Left ventricle myocardium inferior (tissue), 1 donor: ENCODE results near the gene HELZ2. TPM values are rescaled to one million over a fixed set of nuclear protein-coding genes. Genes with fewer than 3 reads are reported as not detected.

ENCODE experiments used
- DNase-seq: peaks from one replicate; pipeline ENCODE4 v3.0.0-alpha.2; 2020
- H3K27ac ChIP-seq: fragments of 200-600 bp; replicated peaks from 2 replicates; pipeline ENCODE4 v1.8.0; 2021
- H3K27me3 ChIP-seq: fragments of 200-600 bp; 2 replicates; pipeline ENCODE4 v1.8.0; 2021; ENCODE audit warnings: low read depth
- H3K36me3 ChIP-seq: fragments of 200-600 bp; 2 replicates; pipeline ENCODE4 v1.8.0; 2021
- H3K4me1 ChIP-seq: fragments of 200-600 bp; 2 replicates; pipeline ENCODE4 v1.8.0; 2021
- H3K4me3 ChIP-seq: fragments of 200-600 bp; 2 replicates; pipeline ENCODE4 v1.8.0; 2021; ENCODE audit warnings: mild to moderate bottlenecking, moderate library complexity
- H3K9me3 ChIP-seq: fragments of 200-600 bp; replicated peaks from 2 replicates; pipeline ENCODE4 v1.8.0; 2021
- intact Hi-C: fragments of 100-400 bp; cut with micrococcal nuclease; formaldehyde crosslinking; loops from one replicate; pipeline ENCODE4 v1.11.0; 2022
- total RNA-seq: library from RNA; stranded (reverse); fragmentation: NEBNext Ultra II Directional; extraction: Animal tissue kit (Norgen Biotek cat#: 25700); gene quantifications from one replicate; pipeline ENCODE4 v1.2.1, GENCODE V29; 2021
- TF ChIP-seq, protein P1 (sequence below): fragments of 200-600 bp; IDR thresholded peaks from 2 replicates; pipeline ENCODE4 v1.8.0; 2021; ENCODE audit warnings: antibody characterized with exemption, mild to moderate bottlenecking, borderline replicate concordance
- donor health status: DM: no; HTN: yes; CAD: no; lungs with severe emphysema.

Gene HELZ2
- total RNA-seq, 1 donor from 2014 or later: 10.6 TPM

DNA sequence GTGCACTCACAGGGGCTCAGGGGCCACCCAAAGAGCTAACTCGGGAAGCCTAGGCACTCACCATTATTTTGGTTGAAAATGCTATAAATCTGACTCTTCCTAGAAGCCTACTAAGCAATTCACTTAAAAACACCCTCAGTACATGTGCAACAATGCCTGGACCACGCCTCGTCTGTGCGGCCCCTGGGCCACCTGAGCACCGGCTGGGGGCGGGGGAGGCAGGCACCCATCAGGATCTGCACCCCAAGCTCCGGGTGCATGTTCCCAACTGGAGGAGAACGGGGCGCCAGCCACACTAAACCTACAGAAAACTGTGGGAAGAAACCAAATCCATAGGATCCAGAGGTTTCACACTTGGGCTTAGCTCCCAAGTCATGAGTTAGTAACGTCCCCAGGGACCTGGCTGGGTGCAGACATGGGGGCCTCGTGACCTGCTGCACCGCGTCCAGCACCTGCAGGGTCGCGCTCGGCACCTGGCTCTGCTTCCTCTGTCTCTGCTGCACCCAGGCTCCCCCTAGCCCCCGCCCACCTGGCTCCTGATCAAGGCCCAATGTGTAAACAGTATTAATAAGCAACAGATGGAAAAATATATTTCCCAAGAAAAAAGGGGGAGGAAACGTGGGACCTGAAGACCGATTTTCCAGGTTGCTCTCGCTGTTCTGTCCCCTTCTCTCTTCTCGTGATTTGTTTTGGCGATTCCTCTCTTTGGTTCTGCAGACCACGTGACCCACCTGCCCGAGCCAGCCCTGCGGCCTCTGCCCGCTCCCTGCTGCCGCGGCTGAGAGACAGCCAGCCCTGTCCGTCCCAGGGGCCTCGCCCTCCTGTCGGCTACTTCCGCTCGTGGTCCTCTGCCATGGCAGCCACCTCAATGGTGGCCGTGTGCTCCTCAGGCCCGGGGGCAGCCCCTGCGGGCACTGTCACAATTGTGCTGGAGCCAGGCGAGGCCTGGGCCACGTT, 15.5 kb upstream of the HELZ2 start:
- Histone ChIP-seq H3K27ac (no peak overlapping the region), H3K4me1 (peaks cover 10% of the 10 kb centered on the region), H3K9me3 (no peaks in the 10 kb centered on the region), H3K27me3 (no peaks in the 10 kb centered on the region), H3K4me3 (no peak overlapping the region), H3K36me3 (peaks cover 65% of the 10 kb centered on the region)
- TF ChIP-seq, protein P1, sequence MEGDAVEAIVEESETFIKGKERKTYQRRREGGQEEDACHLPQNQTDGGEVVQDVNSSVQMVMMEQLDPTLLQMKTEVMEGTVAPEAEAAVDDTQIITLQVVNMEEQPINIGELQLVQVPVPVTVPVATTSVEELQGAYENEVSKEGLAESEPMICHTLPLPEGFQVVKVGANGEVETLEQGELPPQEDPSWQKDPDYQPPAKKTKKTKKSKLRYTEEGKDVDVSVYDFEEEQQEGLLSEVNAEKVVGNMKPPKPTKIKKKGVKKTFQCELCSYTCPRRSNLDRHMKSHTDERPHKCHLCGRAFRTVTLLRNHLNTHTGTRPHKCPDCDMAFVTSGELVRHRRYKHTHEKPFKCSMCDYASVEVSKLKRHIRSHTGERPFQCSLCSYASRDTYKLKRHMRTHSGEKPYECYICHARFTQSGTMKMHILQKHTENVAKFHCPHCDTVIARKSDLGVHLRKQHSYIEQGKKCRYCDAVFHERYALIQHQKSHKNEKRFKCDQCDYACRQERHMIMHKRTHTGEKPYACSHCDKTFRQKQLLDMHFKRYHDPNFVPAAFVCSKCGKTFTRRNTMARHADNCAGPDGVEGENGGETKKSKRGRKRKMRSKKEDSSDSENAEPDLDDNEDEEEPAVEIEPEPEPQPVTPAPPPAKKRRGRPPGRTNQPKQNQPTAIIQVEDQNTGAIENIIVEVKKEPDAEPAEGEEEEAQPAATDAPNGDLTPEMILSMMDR: no peak
- intact Hi-C loops: no loop called here
- DNase-seq: no peak

DNA sequence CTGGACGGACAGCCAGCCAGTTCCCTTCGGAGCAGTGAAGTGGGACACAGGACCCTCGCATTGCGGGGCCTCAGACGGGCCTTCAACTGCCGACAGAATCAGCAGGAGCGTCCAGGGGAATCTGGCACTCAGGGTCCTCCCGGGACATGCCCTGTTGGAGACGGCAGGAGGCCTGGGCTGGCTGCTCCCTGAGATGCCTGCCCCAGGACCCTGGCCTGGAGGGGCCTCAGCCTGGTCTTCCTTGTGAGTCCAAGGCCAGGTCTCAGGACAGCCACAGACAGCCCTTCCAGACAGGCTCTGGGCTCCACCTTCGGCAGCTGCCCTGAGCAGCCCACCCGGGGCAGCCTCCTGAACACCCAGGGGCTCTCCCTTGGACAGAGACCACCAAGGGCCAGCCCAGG, 14.6 kb upstream of the HELZ2 start:
- TF ChIP-seq, protein P1: no peak
- DNase-seq: no peak

GRCh38 chr20:63587776-63588591, 13.9 kb upstream of the HELZ2 start:
- H3K9me3 ChIP-seq: no peaks in the 10 kb centered on the region
- peaks cover 50% of the 10 kb centered on the region for H3K36me3 ChIP-seq
- intact Hi-C loops: no loop called here
- peak overlapping the region; percentile 16 for H3K27ac ChIP-seq
- no peaks in the 10 kb centered on the region for H3K27me3 ChIP-seq
- TF ChIP-seq, protein P1: no peak
- no peak for DNase-seq
- no peak overlapping the region for H3K4me3 ChIP-seq
- H3K4me1 ChIP-seq: peaks cover 10% of the 10 kb centered on the region

More for the DNA sequence above, 14.6 kb upstream of the HELZ2 start:
- Histone ChIP-seq H3K4me1 (peaks cover 10% of the 10 kb centered on the region), H3K9me3 (no peaks in the 10 kb centered on the region), H3K4me3 (no peak overlapping the region), H3K27ac (no peak overlapping the region), H3K27me3 (no peaks in the 10 kb centered on the region), H3K36me3 (peaks cover 56% of the 10 kb centered on the region)
- intact Hi-C loops: no loop called here

- TF ChIP-seq, protein P1: no peak
- peaks cover 42% of the 10 kb centered on the region for H3K36me3 ChIP-seq
Measured at GRCh38 chr20:63587256-63587655, 13.2 kb upstream of the HELZ2 start.

DNA sequence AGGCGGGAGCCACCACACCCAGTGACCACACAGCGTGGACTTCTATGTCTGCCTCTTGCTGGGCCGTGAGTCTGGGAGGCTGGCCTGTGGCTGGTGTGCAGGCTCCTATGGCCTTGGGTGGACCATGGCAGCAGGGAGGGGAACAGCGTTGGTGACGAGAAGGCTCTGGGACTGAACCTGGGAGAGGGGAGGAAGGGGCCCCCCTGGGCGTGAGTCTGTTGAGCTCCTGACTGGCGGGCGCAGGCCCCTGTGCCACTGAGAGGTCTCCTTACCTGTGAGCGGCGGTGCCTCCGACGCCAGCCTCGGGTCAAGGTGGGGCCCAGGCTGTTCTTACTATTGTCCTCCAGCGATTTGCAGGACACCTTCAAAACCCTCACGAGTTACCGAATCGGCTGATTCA, 12.8 kb upstream of the HELZ2 start:
- intact Hi-C loops: no loop called here
- H3K9me3 ChIP-seq: no peaks in the 10 kb centered on the region
- H3K4me3 ChIP-seq: no peak overlapping the region
- no peak for DNase-seq
- TF ChIP-seq, protein P1: no peak
- peaks cover 10% of the 10 kb centered on the region for H3K4me1 ChIP-seq
- H3K27me3 ChIP-seq: no peaks in the 10 kb centered on the region
- H3K36me3 ChIP-seq: peaks cover 38% of the 10 kb centered on the region
- H3K27ac ChIP-seq: no peak overlapping the region

More at GRCh38 chr20:63587256-63587655, 13.2 kb upstream of the HELZ2 start:
- H3K27me3 ChIP-seq: no peaks in the 10 kb centered on the region
- no peaks in the 10 kb centered on the region for H3K9me3 ChIP-seq
- H3K4me3 ChIP-seq: no peak overlapping the region
- no peak overlapping the region for H3K27ac ChIP-seq
- intact Hi-C loops: no loop called here
- DNase-seq: no peak
- H3K4me1 ChIP-seq: peaks cover 10% of the 10 kb centered on the region
